Calu3 (cell line): Measurements from ENCODE around the gene B4GALNT3. TPM values are rescaled to one million over a fixed set of nuclear protein-coding genes. Genes with fewer than 3 reads are reported as not detected.

Source experiments
- BruUV-seq: library from RNA; stranded (reverse); fragments of 400-500 nt; replicated peaks from 2 replicates; lab custom pipeline; 2021; lab: Mats Ljungman, UMichigan
- CTCF ChIA-PET: fragments of 300-600 bp; sonication (Branson Sonifier 250); formaldehyde crosslinking; loops from one replicate; lab custom pipeline; 2022; ENCODE audit warnings: antibody characterized with exemption; lab: Charles Lee
- DNase-seq: peaks from one replicate; pipeline ENCODE4 v3.0.0; 2022
- H3K27ac Mint-ChIP-seq: one replicate; pipeline ENCODE4 v1.8.0; 2022; ENCODE audit warnings: mixed read lengths; ENCODE audit not compliant: unreplicated experiment
- H3K27me3 Mint-ChIP-seq: one replicate; pipeline ENCODE4 v1.8.0; 2022; ENCODE audit warnings: mixed read lengths; ENCODE audit not compliant: unreplicated experiment
- H3K36me3 Mint-ChIP-seq: one replicate; pipeline ENCODE4 v1.8.0; 2022; ENCODE audit warnings: mild to moderate bottlenecking, moderate library complexity, mixed read lengths; ENCODE audit not compliant: insufficient read depth, unreplicated experiment
- H3K4me1 Mint-ChIP-seq: one replicate; pipeline ENCODE4 v1.8.0; 2022; ENCODE audit warnings: mild to moderate bottlenecking, low read depth, mixed read lengths; ENCODE audit not compliant: unreplicated experiment
- H3K4me3 Mint-ChIP-seq: one replicate; pipeline ENCODE4 v1.8.0; 2022; ENCODE audit warnings: mild to moderate bottlenecking, low read depth, moderate library complexity, mixed read lengths; ENCODE audit not compliant: unreplicated experiment
- H3K9me3 Mint-ChIP-seq: one replicate; pipeline ENCODE4 v1.8.0; 2022; ENCODE audit warnings: low read depth, mixed read lengths; ENCODE audit not compliant: unreplicated experiment
- intact Hi-C: fragments of 100-400 bp; cut with micrococcal nuclease; formaldehyde crosslinking; loops from one replicate; pipeline ENCODE4 v1.10.0; 2022; ENCODE audit not compliant: unreplicated experiment
- total RNA-seq: library from RNA; stranded (reverse); gene quantifications from 2 replicates; pipeline ENCODE4 v1.2.3, GENCODE V29; 2022
- TF ChIP-seq, protein P1 (sequence below): fragments of 200-600 bp; IDR thresholded peaks from one replicate; pipeline ENCODE4 v1.8.0; 2022; ENCODE audit warnings: antibody characterized with exemption; ENCODE audit not compliant: unreplicated experiment

The B4GALNT3 gene
- total RNA-seq, 1 experiment from 2014 or later = 19.3 TPM

DNA sequence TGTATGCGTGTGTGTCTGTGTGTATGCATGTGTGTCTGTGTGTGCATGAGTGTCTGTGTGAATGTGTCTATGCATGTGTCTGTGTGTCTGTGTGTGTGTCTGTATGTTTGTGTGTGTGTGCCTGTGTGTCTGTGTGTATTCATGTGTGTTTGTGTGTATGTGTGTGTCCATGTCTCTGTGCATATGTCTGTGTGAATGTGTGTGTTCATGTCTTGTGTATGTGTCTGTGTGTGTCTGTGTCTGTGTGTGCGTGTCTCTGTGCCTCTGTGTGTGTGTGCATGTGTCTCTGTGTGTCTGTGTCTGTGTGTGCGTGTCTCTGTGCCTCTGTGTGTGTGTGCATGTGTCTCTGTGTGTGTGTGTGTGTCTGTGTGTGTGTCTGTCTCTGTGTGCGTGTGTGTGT, 121.1 kb downstream of the B4GALNT3 start:
- peaks cover 24% of the 10 kb centered on the region for H3K27me3 Mint-ChIP-seq
- CTCF ChIA-PET = interaction anchor here (0.6 to 1.1 kb wide), 2 partner anchors 170 to 543 kb away, joined by 3 read pairs; no protein-coding TSS in a partner anchor
- H3K4me3 Mint-ChIP-seq = no peak overlapping the region
- H3K36me3 Mint-ChIP-seq = no peaks in the 10 kb centered on the region
- TF ChIP-seq, protein P1, sequence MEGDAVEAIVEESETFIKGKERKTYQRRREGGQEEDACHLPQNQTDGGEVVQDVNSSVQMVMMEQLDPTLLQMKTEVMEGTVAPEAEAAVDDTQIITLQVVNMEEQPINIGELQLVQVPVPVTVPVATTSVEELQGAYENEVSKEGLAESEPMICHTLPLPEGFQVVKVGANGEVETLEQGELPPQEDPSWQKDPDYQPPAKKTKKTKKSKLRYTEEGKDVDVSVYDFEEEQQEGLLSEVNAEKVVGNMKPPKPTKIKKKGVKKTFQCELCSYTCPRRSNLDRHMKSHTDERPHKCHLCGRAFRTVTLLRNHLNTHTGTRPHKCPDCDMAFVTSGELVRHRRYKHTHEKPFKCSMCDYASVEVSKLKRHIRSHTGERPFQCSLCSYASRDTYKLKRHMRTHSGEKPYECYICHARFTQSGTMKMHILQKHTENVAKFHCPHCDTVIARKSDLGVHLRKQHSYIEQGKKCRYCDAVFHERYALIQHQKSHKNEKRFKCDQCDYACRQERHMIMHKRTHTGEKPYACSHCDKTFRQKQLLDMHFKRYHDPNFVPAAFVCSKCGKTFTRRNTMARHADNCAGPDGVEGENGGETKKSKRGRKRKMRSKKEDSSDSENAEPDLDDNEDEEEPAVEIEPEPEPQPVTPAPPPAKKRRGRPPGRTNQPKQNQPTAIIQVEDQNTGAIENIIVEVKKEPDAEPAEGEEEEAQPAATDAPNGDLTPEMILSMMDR = no peak
- BruUV-seq = no TSS peak
- H3K9me3 Mint-ChIP-seq = no peaks in the 10 kb centered on the region
- H3K4me1 Mint-ChIP-seq = peaks cover 14% of the 10 kb centered on the region
- intact Hi-C loops = no loop called here
- no peak for DNase-seq
- no peak overlapping the region for H3K27ac Mint-ChIP-seq

DNA sequence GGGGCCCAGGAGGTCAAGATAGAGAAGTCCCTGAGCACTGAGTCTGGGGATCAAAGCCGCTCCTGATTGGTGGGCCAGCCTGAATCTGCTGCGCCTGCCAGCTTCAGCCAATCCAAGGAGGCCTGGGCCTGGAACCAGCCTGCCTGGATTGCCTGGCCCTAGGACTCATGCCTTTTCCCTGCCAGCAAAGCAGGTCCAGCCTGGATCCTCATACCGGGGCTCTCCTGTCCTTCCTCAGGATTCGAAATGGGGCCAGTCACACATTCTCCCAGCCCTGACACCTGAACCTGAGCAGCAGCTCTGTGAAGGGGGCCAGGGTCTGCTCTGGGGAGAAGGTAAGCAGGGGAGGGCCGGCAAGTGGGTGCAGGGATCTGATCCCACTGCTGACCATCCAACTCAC, 121.6 kb downstream of the B4GALNT3 start:
- H3K27me3 Mint-ChIP-seq = peaks cover 29% of the 10 kb centered on the region
- no peak overlapping the region for H3K4me3 Mint-ChIP-seq
- no TSS peak for BruUV-seq
- peaks cover 14% of the 10 kb centered on the region for H3K4me1 Mint-ChIP-seq
- H3K27ac Mint-ChIP-seq = no peak overlapping the region
- TF ChIP-seq, protein P1 = no peak
- H3K9me3 Mint-ChIP-seq = no peaks in the 10 kb centered on the region
- CTCF ChIA-PET = no interaction called here
- no peaks in the 10 kb centered on the region for H3K36me3 Mint-ChIP-seq
- intact Hi-C loops = no loop called here
- DNase-seq = no peak

DNA sequence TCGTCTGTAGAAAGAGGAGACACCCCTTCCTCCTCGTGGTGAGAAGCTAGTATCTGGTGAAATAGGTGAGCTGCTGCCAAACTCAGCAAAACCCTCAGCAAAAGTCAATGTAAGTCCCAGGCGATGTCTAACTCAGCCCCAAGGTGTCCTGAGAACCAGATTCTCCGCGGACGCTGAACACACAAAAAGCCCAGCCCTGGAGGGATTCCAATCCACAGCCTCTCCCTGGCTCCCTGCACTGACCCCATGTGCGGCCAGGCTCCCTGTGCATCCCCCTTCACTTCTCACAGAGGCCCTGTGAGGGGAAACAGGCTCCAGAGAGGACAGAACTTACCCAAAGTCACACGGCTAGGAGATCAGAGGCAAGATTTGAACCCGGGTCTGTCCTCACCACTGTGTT, 122.0 kb downstream of the B4GALNT3 start:
- peaks cover 14% of the 10 kb centered on the region for H3K4me1 Mint-ChIP-seq
- no peaks in the 10 kb centered on the region for H3K9me3 Mint-ChIP-seq
- no peak for DNase-seq
- H3K36me3 Mint-ChIP-seq = no peaks in the 10 kb centered on the region
- no TSS peak for BruUV-seq
- H3K4me3 Mint-ChIP-seq = no peak overlapping the region
- no peak overlapping the region for H3K27ac Mint-ChIP-seq
- intact Hi-C loops = no loop called here
- CTCF ChIA-PET = no interaction called here
- TF ChIP-seq, protein P1 = no peak
- peaks cover 33% of the 10 kb centered on the region for H3K27me3 Mint-ChIP-seq

DNA sequence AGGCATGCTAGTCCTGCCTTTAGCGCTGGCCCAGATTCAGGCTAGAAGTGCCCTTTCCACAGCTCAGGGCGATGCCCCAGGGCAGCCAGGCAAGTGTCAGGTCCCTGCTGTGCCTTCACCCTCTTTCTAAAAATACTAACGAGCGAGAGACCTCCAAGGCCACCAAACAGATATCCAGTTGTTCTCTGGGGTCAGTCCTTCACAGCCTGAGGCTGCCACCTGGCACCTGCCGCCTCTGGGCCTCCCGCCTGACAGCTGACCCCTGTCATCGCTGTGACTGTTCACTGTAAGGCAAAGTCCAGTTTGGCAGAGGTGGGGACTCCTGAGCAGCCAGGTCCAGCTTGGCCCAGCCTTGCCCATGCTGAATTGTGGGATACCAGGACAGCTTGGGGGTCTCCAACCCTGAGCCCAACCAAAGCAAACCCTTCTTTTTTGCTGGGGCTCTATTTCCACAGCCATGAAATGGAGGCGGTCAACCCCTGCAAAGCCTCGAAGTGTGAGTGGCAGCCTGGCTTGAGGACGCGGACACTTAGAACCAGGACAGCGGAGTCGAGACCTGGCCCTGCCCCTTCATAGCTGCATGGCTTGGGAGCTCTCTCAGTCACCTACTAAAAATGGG, 123.6 kb downstream of the B4GALNT3 start:
- Mint-ChIP-seq H3K4me1 (peaks cover 14% of the 10 kb centered on the region), H3K4me3 (no peak overlapping the region), H3K36me3 (no peaks in the 10 kb centered on the region), H3K27ac (no peak overlapping the region), H3K9me3 (no peaks in the 10 kb centered on the region), H3K27me3 (peaks cover 44% of the 10 kb centered on the region)
- intact Hi-C loops = no loop called here
- TF ChIP-seq, protein P1 = no peak
- CTCF ChIA-PET = interaction anchor here (0.8 kb wide), 1 partner anchor 168 kb away, joined by 3 read pairs; no protein-coding TSS in a partner anchor
- no TSS peak for BruUV-seq
- no peak for DNase-seq
